MM.1S (cell line): ENCODE measurements around the gene ELOVL6.

Source experiments
- DNase-seq: peaks from one replicate; pipeline ENCODE4 v3.0.0-alpha.2; 2015
- H2AFZ ChIP-seq: fragments of 300-600 bp; sonication (generic); 2 replicates; pipeline ENCODE4 v1.6.0; 2016; ENCODE audit warnings: antibody characterized with exemption, low read length
- H3F3A ChIP-seq: fragments of 300-600 bp; sonication (generic); 2 replicates; pipeline ENCODE4 v1.6.1; 2016; ENCODE audit warnings: mild to moderate bottlenecking, antibody characterized with exemption, low read length, moderate library complexity, mixed read lengths; ENCODE audit not compliant: insufficient read depth
- H3K27ac ChIP-seq: fragments of 300-600 bp; sonication (generic); 2 replicates; pipeline ENCODE4 v1.5.1; 2016; ENCODE audit warnings: mild to moderate bottlenecking, low read length
- H3K27me3 ChIP-seq: fragments of 300-600 bp; sonication (generic); replicated peaks from 2 replicates; pipeline ENCODE4 v1.6.0; 2016; ENCODE audit warnings: low read length; ENCODE audit not compliant: insufficient read depth
- H3K36me3 ChIP-seq: fragments of 300-600 bp; sonication (generic); replicated peaks from 2 replicates; pipeline ENCODE4 v1.6.1; 2016; ENCODE audit warnings: mild to moderate bottlenecking, low read length, mixed read lengths; ENCODE audit not compliant: insufficient read depth
- H3K4me1 ChIP-seq: fragments of 300-600 bp; sonication (generic); 2 replicates; pipeline ENCODE4 v1.6.1; 2016; ENCODE audit warnings: low read length, mixed read lengths
- H3K4me2 ChIP-seq: fragments of 300-600 bp; sonication (generic); 2 replicates; pipeline ENCODE4 v1.6.0; 2016; ENCODE audit warnings: low read depth, low read length
- H3K4me3 ChIP-seq: fragments of 300-600 bp; sonication (generic); 2 replicates; pipeline ENCODE4 v1.5.1; 2016; ENCODE audit warnings: low read length, mixed read lengths
- H3K79me2 ChIP-seq: fragments of 300-600 bp; sonication (generic); 2 replicates; pipeline ENCODE4 v1.6.1; 2016; ENCODE audit warnings: mixed run types, low read length, mixed read lengths
- H3K9ac ChIP-seq: fragments of 300-600 bp; sonication (generic); 2 replicates; pipeline ENCODE4 v1.6.1; 2016; ENCODE audit warnings: low read length, mixed read lengths
- H3K9me2 ChIP-seq: fragments of 300-600 bp; sonication (generic); replicated peaks from 2 replicates; pipeline ENCODE4 v1.6.1; 2016; ENCODE audit warnings: mild to moderate bottlenecking, low read length, mixed read lengths; ENCODE audit not compliant: insufficient read depth
- H3K9me3 ChIP-seq: fragments of 300-600 bp; sonication (generic); replicated peaks from 2 replicates; pipeline ENCODE4 v1.6.1; 2016; ENCODE audit warnings: mild to moderate bottlenecking, low read length, mixed read lengths; ENCODE audit not compliant: insufficient read depth
- H4K20me1 ChIP-seq: fragments of 300-600 bp; sonication (generic); 2 replicates; pipeline ENCODE4 v1.6.1; 2016; ENCODE audit warnings: mild to moderate bottlenecking, low read length, moderate library complexity, mixed read lengths; ENCODE audit not compliant: insufficient read depth
- CTCF ChIP-seq: fragments of 300-600 bp; sonication (generic); IDR thresholded peaks from 2 replicates; pipeline ENCODE4 v1.5.1; 2016; ENCODE audit warnings: antibody characterized with exemption, low read length, mixed read lengths
- EZH2 ChIP-seq: fragments of 300-600 bp; sonication (generic); optimal IDR thresholded peaks from 2 replicates; pipeline ENCODE3; 2017; ENCODE audit warnings: low read depth, mild to moderate bottlenecking, antibody characterized with exemption, low read length, mixed read lengths
- EZH2phosphoT487 ChIP-seq: fragments of 300-600 bp; sonication (generic); IDR thresholded peaks from 2 replicates; pipeline ENCODE4 v1.6.1; 2018; ENCODE audit warnings: antibody characterized with exemption, low read length

The ELOVL6 gene

GRCh38 chr4:110020646-110021443 is 177.6 kb downstream of the ELOVL6 start:
- H3K9me2 ChIP-seq: no peaks in the 10 kb centered on the region
- H3F3A ChIP-seq: no peaks in the 10 kb centered on the region
- no peaks in the 10 kb centered on the region for H3K4me1 ChIP-seq
- no peak overlapping the region for H3K9ac ChIP-seq
- H2AFZ ChIP-seq: no peak overlapping the region
- no peak for DNase-seq
- no peaks in the 10 kb centered on the region for H3K27me3 ChIP-seq
- H3K4me3 ChIP-seq: no peak overlapping the region
- no peak overlapping the region for H3K27ac ChIP-seq
- no peak overlapping the region for H3K4me2 ChIP-seq
- TF ChIP-seq EZH2 (no peak), CTCF (no peak)
- no peaks in the 10 kb centered on the region for H3K9me3 ChIP-seq
- no peaks in the 10 kb centered on the region for H3K36me3 ChIP-seq
- no peaks in the 10 kb centered on the region for H4K20me1 ChIP-seq
- H3K79me2 ChIP-seq: no peaks in the 10 kb centered on the region

GRCh38 chr4:110020139-110020538 is 178.3 kb downstream of the ELOVL6 start:
- no peaks in the 10 kb centered on the region for H3K9me3 ChIP-seq
- no peak for DNase-seq
- TF ChIP-seq EZH2phosphoT487: no peak
- TF ChIP-seq EZH2: no peak
- no peak for TF ChIP-seq CTCF
- H3K9ac ChIP-seq: no peak overlapping the region
- no peaks in the 10 kb centered on the region for H3K9me2 ChIP-seq
- H3K4me2 ChIP-seq: no peak overlapping the region
- H3K27ac ChIP-seq: no peak overlapping the region
- H3K79me2 ChIP-seq: no peaks in the 10 kb centered on the region
- no peaks in the 10 kb centered on the region for H3K36me3 ChIP-seq
- H3K27me3 ChIP-seq: no peaks in the 10 kb centered on the region
- H4K20me1 ChIP-seq: no peaks in the 10 kb centered on the region
- no peak overlapping the region for H2AFZ ChIP-seq
- H3K4me1 ChIP-seq: no peaks in the 10 kb centered on the region
- H3K4me3 ChIP-seq: no peak overlapping the region
- no peaks in the 10 kb centered on the region for H3F3A ChIP-seq

GRCh38 chr4:110019153-110019552 is 179.3 kb downstream of the ELOVL6 start:
- H3K4me2 ChIP-seq: no peak overlapping the region
- H3F3A ChIP-seq: no peaks in the 10 kb centered on the region
- no peak overlapping the region for H2AFZ ChIP-seq
- no peak overlapping the region for H3K4me3 ChIP-seq
- H4K20me1 ChIP-seq: no peaks in the 10 kb centered on the region
- TF ChIP-seq CTCF (no peak), EZH2phosphoT487 (no peak), EZH2 (no peak)
- H3K27me3 ChIP-seq: no peaks in the 10 kb centered on the region
- H3K9ac ChIP-seq: no peak overlapping the region
- H3K9me3 ChIP-seq: no peaks in the 10 kb centered on the region
- no peak overlapping the region for H3K27ac ChIP-seq
- no peaks in the 10 kb centered on the region for H3K36me3 ChIP-seq
- H3K9me2 ChIP-seq: no peaks in the 10 kb centered on the region
- H3K4me1 ChIP-seq: no peaks in the 10 kb centered on the region
- H3K79me2 ChIP-seq: no peaks in the 10 kb centered on the region
- DNase-seq: no peak
